Lower leg skin (tissue), 3 donors: ENCODE data around the gene RNF215.

ENCODE experiments used
- CTCF ChIP-seq, 3 donors: fragments of 450-650 bp; IDR thresholded peaks; one replicate each; pipeline ENCODE4 v1.5.1; 2016; ENCODE audit warnings: antibody characterized with exemption in 3 of 3, mild to moderate bottlenecking in 3 of 3, moderate library complexity in 2 of 3
- POLR2A ChIP-seq, 2 donors: fragments of 450-650 bp; IDR thresholded peaks; one replicate each; pipeline ENCODE4 v1.6.1; 2016 to 2017; ENCODE audit warnings: antibody characterized with exemption in 2 of 2, mild to moderate bottlenecking in 1 of 2, moderate library complexity in 1 of 2

GRCh38 chr22:30393885-30394284 is 6.7 kb upstream of the RNF215 start:
- no peak for TF ChIP-seq CTCF (IDR thresholded peaks at IDR 0.05)
- TF ChIP-seq POLR2A (IDR thresholded peaks at IDR 0.05), result no peak
